HG02678 (cell line): ENCODE data around the gene PROM2.

Source experiments
- ATAC-seq: cut with Tn5 transposase; IDR thresholded peaks from one replicate; pipeline ENCODE4 v1.9.1; 2021; ENCODE audit warnings: mild to moderate bottlenecking, moderate library complexity; ENCODE audit not compliant: unreplicated experiment

Gene PROM2

DNA sequence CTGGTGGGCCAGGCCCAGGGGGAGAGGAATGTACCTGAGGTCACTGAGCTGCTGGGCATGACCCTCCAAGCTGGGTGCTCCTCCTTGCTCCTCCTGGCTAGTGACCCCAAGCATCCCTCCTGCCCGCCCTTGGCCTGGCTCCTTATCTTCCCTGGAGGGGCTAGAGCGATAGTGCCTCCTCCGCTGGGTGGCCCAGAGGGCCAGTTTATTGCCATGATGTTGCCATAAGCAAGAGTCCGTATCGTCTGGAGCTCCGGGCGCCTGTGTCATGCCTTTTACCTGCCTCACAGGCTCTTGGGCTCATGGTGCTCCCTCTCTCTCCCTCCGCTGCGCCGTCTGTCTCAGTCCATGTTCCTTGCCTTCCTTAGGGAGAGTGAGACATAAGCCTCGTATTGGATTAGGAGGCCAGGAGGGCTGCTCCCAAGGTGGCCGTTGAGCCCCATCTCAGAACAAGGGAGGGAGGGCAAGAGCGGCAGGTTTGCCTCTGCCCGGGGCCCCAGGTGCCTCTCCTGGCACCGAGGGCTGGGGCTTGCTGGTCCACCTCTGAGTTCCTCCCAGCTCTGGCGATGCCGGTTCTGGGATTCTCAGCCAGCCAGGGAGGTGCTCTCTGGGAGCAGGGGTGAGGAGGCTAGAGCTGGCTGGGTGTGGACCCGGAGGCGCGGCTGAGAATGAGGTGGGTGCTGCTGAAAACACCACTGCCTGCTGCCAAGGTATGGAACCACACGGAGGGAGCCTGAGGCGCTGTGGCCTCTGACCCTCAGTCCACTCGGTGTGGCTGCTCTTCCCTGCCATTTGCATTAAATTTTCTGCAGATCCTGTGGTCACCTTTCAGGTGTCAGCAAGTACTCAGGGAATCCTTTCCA, 45.5 kb downstream of the PROM2 start:
- ATAC-seq: no peak

DNA sequence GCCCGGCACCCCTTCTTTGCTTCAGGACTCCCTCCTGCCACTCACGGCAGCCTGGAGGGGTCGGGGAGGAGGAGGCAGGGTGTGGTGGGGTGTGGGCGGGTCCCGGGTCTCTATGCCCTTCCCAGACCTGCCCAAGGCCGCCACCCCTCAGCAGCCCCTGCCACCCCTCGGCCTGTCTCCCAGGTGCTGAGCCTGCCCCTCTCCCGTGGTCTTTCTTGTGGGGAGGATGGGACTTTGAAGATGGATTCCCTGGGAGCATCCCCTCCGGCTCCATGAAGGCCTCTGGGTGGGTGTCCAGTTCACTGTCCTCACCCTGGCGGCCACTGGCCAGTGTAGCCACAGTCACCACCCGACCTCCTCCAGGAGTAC, 46.1 kb downstream of the PROM2 start:
- ATAC-seq: no peak

DNA sequence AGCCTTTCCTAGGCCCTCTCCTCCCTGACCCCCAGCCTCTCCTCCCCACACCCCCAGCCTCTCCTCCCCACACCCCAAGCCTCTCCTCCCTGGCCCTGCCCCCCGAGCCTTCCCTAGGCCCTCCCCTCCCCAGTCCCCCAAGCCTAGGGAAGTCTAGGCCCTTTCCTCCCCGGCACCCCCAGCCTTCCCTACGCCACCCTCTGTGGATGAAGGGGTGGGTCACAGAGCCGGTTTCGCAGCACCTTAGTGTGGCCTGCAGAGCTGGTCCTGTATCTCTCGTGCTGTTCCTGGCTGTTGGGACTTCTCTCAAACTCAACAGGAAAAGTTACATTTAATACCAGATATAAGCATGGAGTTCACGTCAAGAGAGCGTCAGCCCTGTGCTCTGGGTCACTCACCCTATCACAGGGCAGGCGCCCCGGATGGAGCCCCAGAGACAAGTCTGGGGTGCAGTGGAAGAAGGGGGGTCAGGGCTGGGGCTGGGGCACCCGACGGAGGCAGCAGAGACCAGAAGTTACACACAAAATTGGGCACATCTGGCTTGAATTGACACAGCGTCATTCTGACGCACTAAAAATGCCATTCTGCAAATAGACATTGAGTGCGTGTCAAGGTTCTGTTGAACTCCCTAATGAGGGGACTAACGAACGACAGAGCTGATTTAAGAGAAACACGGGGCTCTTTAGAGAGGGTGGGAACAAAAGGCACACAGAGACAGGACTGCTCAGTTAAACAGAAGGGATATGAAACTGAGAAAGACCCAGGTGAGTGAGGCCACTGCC, 46.9 kb downstream of the PROM2 start:
- no peak for ATAC-seq

- no peak for ATAC-seq
Measured at GRCh38 chr2:95323347-95324155, 49.3 kb downstream of the PROM2 start.

- ATAC-seq: no peak
Measured at GRCh38 chr2:95325026-95325425, 50.8 kb downstream of the PROM2 start.

DNA sequence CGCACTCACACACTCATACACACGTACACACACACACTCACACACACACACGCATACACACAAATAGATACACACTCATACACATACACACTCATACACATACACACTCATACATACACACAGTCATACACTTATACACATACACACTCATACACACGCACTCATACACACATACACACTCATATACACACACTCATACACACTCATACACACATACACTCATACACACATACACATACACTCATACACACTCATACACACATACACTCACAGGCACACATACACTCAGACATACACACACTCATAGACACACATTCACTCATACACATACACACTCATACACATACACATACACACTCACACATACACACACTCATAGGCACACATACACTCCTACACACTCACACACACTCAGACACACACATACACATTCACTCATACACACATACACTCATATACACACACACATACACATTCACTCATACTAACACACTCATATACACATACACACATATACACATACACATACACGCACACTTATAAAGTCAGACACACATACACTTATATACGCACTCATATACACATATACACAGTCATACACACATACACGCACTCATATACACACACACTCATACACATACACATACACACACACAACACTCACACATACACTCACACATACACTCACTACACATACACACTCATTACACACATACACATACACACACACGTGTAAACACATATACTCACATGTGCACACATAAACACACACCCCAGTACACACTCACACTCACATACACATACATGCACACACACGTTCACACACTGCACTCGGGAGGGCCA, 51.6 kb downstream of the PROM2 start:
- ATAC-seq: no peak

DNA sequence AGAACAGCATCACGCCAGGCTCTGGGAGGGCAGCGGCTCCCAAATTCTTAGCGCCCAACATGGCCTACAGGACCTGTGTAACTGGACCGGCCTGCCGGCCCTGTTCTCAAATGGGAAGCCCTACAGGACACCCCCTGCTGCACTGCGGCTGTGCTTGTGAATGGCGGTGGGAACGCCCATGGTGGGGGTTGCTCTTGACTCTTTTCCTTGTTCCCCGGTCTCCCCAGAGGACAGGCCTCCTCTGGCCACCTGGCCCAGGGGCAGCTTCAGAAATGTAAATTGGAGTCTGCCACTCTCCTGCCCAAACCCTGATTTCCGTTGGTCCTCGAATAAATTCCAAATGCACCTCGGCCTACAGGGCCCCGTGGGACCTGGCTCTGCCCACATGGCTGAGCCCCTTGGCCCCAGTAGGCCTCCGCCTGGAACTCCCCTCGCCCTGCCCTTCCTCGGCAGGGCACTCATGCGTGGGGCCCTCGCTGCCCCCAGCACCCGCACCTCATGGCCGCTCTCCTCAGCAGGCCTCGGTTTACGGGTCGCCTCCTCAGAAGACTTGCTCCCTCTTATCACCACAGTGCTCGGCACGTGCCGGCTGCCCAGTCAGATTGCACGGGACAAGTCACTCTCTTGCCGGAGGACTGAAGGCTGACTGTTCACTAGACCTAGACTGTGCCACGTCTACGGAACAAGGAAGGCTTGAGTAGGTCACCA, 52.3 kb downstream of the PROM2 start:
- ATAC-seq: no peak

- no peak for ATAC-seq
Measured at GRCh38 chr2:95327861-95328260, 53.6 kb downstream of the PROM2 start.

DNA sequence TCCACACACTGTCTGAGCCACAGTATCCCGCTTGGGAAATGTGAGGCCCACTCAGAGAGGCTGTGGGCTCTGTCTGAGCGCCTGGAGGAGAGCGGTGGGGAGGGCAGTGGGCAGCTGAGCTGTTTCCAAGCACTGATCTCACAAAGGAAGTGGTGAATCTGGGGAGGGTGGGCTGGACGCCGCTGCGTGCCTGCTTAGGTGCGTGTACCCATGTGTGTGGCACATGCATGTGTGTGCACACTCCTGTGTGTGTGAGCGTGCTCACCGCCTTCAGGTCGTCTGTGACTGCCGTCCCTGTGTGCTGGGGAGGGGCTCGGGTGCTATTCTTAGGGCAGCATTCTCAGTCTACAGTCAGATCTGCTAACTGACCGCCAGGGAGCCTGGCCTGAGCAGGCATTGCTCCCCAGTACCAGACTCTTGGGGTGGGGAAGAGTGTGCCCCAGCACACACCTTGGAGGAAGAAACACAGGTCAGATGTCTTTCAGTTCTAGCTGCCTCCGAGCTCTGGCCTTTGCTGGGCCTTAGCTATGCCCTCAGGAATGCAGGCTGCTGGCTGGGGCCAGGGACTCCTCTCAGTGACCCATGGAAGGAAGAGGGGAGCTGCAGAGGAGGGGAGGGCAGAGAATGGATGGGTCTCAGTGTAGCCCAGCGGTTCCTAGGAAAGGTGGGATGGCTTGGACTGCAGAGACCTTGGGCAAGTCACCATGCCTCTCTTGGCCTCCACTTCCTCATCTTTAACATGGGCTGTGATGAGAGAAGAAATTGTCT, 54.3 kb downstream of the PROM2 start:
- ATAC-seq: no peak

DNA sequence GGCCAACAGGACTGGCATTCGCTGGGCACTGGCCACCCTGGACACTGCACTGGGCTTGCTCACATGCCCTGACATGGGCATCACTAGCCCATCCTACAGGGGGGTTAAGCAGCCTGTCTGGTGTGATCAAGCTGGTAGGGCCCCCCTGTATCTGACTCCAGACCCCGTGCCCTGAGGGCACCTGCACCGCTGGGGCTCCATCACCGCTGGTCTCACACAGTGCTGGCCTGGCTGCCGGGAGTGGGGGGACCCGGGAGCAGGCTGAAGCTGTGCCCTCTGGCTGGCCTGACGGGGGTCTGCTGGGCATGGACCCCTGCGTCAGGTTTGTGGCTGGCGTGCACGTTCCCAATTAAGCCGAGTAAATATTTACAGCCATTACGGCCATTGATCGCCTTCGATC, 55.2 kb downstream of the PROM2 start:
- ATAC-seq: no peak

- ATAC-seq: no peak
Measured at GRCh38 chr2:95329891-95330793, 55.9 kb downstream of the PROM2 start.

GRCh38 chr2:95330794-95331338, 56.6 kb downstream of the PROM2 start:
- ATAC-seq: no peak

- ATAC-seq: no peak
Measured at GRCh38 chr2:95331606-95332005, 57.4 kb downstream of the PROM2 start.

DNA sequence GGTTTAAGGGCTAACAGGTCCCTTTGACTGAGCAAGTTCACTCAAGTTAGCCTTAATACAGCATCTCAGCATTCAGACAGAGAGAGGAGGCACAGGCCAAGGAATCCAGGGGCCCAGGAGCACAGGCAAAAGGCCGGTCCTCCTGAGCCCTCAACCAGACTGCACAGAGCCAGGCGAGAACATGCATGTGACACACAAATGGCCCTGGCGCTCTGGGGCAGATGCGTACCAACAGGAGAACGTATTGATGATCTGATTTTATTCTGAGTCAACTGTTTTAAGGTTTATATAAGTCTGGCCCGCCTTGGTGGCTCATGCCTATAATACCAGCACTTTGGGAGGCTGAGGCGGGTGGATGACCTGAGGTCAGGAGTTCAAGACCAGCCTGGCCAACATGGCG, 57.8 kb downstream of the PROM2 start:
- ATAC-seq: no peak

GRCh38 chr2:95333056-95333455, 58.8 kb downstream of the PROM2 start:
- ATAC-seq: no peak

DNA sequence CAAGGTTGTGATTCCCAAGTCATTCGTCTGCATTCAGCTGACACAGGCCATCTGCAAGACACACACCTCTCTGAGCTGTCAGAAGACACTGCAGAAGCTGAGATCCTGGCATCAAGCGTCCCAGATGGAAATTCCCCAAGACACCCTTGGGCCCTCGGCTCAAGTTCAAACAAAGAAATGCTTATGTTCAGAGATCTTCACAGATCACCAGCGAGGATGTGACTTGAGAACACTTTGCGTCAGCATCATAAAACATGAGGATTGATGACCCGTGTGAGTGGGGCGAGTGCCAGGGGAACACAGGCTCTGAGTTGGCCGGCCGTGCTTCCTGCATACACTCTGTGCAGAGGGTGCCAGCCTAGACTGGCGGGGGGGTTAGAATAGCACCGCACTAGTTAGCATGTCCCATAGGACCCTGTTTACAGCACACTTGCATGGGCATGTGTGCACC, 59.7 kb downstream of the PROM2 start:
- no peak for ATAC-seq

DNA sequence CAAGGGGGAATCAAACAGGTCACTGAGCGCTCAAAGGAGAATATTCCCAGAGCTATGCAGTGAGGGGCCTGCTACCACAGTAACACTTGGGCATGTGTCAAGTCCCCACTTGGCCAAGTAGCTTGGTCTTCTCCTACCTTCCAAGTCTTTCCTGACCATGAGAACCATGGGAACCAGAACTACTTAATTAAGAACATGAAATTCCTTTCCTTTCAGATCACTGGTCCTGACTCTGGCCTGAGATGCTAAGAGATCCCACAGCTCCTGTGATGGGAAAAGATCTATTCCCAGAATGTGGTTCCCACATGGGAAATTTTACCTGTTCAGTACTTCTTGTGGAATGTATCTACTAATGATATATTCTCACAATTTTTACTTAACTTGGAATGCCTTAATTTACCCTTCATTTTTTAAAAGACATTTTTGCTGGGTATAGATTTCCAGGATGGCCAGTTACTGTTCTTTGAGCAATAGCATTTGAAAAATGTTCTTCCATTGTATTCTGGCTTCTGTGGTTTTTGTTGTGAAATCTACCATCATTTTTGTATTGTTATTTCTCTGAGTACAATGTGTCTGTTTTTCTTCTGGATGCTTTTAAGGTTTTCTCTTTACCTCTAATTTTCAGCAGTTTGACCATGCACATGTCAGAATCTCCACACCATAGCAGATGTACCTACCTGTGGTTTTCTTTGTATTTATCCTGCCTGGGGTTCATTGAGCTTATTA, 60.8 kb downstream of the PROM2 start:
- no peak for ATAC-seq
